NCI-H1694 (cell line): ENCODE data around the gene GSC2.
A peak's percentile ranks its signal among the peaks of the same experiment; 100 is the strongest.

Experiments
- DNase-seq: peaks from one replicate; lab custom pipeline; 2025; lab: John Stamatoyannopoulos, UW

The GSC2 gene

DNA sequence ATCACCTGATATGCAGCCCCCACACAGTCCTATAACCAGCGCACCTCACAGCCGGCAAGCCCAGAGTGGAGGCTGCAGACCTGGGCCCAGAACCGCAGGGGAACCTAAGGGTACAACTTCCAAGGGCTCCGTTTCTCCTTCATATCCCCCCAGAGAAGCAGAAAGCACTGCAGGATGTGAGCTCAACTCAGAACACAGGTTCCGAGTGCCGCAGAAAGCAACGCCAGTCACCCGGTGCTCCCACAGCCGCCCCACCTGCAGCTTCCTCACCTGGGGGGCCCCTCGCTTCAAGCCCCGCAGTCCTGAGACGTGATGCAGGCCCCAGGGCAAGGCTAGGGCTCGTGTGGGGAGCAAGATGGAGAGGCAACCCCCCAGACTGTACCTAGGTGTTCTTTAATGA is 16.5 kb downstream of the GSC2 start:
- DNase-seq, result no peak

DNA sequence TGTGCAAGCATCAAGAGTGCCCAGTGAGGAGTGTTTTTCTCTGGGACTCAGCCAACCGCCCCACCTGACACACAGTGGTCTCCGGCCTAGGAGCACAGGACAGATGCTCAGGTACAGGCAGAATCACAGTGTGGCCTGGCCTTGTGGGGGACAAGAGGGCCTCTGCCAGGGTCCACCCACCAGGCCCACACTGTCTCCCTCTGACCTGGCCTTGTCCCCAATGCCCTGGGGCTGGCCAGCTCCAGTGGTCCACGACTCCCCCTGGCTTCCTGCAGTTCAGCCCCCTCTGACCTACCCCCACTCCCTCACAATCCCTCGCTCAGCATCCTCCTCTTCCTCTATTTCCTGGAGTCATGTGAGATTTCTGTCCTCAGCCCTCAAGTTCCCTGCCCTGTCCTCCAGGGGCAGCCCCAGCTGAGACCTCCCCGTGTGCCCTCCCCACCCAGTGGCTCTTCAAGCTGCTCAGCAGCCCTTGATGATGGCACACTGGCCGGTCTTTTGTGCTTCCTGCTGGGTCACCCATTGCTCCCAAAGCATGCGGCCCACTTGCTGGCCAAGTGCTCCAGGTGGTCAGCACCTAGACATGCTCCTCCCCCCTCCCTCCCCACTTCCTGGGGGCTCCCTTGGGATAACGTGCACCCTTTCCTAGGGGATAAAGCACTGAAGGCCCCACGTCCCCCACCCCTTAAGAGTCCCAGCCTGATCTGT is 17.2 kb downstream of the GSC2 start:
- no peak for DNase-seq

DNA sequence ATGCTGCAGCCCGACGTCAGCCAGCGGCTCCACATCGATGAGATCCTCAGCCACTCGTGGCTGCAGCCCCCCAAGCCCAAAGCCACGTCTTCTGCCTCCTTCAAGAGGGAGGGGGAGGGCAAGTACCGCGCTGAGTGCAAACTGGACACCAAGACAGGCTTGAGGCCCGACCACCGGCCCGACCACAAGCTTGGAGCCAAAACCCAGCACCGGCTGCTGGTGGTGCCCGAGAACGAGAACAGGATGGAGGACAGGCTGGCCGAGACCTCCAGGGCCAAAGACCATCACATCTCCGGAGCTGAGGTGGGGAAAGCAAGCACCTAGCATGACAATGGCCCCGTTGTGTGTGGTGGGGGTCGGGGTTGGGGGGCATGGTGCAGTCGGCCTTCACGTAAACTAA is 17.9 kb downstream of the GSC2 start:
- no peak for DNase-seq

DNA sequence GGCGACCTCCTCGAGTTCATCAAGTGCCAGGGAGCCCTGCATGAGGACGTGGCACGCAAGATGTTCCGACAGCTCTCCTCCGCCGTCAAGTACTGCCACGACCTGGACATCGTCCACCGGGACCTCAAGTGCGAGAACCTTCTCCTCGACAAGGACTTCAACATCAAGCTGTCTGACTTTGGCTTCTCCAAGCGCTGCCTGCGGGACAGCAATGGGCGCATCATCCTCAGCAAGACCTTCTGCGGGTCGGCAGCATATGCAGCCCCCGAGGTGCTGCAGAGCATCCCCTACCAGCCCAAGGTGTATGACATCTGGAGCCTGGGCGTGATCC is 18.4 kb downstream of the GSC2 start:
- DNase-seq, result no peak

DNA sequence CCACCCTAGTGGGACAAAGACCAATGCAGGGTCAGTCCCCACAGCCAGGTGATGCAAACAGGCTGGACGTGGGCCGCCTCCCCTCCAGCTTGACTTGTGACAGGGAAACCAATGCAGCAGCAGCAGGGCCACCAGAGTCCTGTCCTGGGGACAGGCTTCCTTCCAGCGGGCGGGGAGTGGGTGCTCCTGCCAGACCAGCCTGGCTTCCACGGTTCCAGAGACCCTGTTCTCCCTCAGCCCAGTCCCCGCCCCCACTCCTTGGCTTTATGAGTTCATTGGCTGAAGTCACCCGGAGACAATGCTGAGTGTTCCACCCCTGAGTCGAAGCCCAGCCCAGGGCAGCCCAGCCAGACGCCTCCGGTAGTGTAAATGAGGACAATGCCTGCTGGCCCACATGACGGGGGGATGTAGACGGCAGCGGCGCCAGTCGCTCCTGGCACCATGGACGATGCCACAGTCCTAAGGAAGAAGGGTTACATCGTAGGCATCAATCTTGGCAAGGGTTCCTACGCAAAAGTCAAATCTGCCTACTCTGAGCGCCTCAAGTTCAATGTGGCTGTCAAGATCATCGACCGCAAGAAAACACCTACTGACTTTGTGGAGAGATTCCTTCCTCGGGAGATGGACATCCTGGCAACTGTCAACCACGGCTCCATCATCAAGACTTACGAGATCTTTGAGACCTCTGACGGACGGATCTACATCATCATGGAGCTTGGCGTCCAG is 19.0 kb downstream of the GSC2 start, which contains the start of gene TSSK2:
Gene TSSK2, plus strand, starts transcription at position 350 of the 726 bp plus-strand sequence. Its CDS starts 92 bp downstream, at position 442.
- DNase-seq, result no peak

DNA sequence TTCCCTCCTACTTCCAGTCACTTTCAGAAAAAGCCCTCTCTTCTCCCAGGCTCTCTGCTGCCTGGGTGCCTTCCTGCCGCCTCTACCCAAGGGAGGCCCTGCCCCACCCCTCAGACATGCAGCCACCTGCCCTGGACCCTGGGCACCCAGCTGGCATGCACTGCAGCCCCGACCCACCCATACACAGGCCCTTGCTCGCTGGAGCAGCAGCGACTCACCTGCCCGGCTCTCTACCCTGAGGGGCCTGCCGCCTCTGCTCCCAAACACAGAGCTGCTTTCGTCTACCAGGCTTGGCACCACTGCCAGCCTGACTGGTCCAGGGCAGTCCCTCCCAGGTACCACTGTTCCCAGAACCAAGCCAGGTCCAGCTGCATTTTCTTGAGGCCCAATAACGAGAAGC is 20.2 kb downstream of the GSC2 start:
- DNase-seq, result no peak

DNA sequence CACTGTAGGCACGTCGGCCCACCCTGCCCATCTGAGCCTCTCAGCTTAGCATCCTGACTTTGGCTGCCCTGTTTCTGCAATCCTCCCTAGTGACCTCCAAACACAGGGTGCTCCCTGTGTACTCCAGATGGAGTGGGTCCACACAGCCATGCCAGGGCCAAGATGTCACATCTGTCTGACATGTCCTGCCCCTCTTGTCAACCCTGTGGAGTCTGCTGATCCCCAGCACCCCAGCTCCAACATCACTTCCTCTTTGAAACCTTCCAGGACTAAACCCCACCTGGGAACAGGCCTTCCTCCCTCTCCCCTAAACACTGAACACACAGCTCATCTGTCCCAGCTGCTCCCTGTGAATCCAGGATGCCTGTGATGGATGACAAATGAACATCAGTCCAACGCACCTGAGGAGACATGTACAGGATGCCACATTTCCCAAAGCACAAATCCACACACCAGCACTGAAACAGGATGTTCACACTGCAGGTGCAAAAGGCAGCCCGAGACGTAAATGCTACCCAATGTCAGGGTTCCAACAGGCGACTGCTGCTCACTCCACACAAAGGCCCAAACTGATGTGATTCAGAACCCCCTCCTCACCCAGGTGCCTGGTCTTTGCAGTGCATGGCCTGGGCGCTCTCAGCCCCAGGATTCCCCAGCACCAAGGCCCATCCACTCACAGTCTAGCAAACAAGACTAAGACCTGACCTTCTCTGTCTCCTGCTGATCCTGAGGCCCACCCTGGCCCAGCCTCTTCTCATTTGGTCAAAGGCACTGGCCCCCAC is 21.0 kb downstream of the GSC2 start:
- no peak for DNase-seq

DNA sequence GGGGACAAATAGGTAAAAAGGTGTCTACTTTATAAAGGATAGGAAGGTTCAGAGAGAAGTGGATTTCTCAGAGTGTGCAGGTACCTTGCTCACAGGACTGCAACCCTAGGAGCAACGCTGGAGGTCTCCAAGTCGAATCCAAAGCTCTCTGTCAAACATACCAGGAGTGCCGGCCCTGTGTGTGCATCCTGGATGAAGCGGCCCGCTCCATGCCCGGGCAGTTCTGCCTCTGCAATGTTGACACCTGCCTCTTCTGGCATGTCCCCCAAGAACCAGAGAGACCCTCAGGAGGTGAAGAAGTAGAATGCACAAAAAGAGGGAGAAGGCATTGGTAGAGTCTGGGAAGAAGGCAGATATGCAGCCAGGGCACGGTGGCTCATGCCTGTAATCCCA is 22.1 kb downstream of the GSC2 start:
- no peak for DNase-seq

DNA sequence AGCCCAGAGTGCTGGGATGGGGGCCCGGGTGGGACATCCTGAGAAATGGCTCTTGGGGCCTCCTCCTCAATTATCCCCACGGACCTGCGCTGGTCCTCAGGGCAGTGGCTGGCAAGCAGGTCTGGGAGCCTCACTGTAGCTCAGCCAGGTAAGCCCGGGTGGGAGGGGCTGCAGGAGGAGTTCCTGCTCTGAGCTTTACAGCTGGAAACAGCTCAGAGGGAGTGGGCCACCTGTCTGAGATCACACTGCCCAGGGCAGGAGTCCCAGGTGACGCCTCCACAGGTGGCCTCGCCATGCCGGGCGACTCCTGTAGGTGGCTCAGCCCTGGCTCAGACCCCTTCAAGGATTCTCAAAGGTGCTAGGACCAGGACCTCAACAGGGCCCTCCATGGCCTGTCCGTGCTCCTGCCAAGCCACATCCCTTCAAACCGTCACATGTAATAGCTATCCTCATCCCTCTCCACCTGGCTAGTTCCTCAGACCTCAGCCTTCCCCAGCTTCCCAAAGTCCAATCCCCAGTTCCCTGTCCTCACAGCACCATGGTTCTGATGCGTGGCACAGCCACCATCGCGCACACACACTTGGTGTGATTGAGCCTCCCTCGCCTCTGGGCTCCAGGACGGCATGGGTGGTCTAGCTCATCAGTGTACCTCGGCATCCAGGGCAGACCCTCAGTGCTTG is 22.6 kb downstream of the GSC2 start:
- no peak for DNase-seq

DNA sequence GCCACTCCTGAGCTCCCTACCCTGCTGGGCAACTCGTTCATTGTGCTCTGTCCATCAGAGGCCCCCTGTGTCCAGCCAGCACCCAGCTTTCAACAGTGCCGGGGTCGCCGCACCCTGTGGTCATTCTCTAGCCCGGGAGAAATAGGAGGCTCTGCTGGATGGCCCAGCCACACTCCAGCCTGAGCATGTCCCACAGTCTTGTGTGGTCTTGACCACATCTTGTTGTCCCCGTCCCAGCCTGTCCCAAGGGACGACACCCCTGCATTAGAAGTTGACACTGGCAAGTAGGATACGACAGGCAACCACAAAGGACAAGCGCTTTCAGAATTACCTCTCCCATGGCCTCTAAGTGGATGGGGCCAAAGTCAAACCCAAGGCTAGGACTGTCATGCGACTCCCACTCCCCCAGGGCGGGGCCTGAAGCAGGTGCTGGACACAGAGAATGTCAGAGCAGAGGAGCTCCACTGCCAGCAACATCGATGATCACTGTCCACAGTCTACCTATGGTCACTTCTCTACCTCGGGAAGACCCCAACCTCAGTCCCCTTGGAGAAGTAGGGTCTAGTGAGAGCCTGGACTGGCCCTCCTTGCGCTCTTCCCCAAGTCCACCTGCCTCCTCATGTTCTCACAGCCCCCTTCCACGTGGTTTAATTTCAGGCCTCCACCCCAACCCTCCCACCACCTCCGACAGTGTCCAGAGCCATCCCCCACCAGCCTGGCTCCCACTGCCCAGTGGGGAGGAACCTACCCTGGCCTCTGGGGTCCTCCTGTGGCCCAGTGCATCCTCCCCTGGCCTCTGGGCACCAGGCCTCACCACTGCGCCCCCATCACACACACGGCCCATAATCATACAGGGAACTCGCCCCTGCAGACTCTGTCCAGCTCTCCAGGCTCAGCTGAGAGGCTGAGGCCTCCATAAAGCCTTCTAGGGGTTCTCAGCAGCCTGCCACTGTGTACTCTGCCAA is 23.5 kb downstream of the GSC2 start:
- DNase-seq, result no peak

DNA sequence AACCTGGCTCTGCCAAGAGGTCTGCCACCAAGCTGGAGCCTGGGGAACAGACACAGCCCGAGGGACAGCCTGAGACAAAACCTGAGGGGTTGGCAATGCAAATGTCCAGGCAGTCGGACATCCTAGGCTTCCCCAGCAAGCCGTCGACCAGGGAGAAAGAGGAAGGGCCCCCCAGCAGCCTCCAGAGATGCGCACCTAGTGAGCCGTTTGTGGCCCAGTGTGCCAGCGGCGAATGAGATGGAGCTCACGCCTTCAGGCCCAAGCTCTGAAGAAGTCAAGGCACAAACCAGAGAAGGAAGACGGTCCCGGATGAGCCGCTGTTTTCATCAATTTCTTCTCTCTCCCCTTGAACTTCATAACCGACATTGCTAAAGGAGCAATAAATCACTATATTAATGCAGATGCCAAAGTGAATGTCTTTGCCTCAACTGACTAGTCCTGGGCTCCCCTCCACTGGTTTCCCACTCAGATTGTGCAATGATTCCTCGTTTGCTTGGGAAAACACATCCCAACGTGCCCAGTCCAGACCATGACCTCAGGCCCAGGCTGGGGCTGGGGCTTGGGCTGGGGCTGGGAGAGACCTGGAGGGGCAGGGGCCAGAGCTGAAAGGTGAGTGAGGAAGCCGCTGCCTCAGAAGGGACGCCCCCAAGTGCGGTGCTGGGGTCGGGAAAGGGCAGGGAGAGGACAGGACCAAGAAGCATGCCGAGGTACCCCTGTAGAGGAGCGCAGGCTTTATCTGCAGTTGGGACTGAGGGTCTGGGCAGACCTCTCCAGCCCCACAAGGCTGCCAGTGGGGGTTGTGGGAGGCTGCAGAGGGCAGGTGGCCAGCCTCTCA is 24.4 kb downstream of the GSC2 start:
- no peak for DNase-seq

DNA sequence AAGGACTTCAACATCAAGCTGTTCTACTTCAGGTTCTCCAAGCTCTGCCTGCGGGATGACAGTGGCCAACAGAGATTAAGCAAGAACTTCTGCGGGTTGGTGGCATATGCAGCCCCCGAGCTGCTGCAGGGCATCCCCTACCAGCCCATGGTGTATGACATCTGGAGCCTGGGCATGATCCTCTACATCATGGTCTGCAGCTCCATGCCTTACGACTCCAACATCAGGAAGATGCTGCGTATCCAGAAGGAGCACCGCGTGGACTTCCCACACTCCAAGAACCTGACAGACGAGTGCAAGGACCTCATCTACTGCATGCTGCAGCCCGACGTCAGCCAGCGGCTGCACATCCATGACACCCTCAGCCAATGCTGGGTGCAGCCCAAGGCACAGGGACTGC is 25.1 kb downstream of the GSC2 start:
- no peak for DNase-seq

DNA sequence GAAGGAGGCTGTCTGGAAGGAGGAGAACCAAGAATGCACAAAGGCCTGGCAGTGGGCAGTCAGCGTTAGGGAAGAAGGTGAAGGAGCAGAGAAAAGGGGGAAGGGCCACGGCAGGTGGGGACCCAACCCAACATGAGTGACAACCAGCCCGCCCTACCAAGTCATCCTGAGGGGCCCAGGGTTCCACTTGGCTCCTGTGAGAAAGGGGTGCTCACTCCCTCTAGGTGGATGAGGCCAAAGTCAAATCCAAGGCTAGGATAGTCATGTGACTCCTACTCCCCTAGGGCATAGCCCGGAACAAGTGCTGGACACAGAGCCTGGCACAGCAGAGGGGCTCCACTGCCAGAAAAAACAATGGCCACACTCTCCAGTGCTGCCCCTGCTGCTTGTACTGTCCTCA is 25.7 kb downstream of the GSC2 start:
- DNase-seq, result no peak

DNA sequence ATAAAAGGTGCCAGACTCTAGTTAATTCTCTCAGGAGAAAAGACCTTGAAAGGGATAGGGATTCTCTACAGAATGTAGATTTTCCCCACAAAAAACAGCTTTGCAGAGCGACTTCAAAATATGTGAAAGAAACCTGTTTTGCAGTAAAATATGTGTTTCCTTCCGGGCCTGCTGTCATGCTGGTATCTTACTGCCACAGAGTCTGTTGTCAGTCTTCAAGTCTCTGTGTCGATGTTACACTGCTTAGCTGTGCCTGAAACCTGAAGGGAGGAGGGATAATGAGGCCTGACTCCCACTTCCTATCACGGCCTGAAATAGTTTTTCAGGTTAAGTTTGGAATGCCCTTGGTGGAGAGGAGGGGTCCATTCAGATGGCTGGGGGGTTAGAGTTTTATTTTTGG is 26.2 kb downstream of the GSC2 start:
- DNase-seq, result no peak

DNA sequence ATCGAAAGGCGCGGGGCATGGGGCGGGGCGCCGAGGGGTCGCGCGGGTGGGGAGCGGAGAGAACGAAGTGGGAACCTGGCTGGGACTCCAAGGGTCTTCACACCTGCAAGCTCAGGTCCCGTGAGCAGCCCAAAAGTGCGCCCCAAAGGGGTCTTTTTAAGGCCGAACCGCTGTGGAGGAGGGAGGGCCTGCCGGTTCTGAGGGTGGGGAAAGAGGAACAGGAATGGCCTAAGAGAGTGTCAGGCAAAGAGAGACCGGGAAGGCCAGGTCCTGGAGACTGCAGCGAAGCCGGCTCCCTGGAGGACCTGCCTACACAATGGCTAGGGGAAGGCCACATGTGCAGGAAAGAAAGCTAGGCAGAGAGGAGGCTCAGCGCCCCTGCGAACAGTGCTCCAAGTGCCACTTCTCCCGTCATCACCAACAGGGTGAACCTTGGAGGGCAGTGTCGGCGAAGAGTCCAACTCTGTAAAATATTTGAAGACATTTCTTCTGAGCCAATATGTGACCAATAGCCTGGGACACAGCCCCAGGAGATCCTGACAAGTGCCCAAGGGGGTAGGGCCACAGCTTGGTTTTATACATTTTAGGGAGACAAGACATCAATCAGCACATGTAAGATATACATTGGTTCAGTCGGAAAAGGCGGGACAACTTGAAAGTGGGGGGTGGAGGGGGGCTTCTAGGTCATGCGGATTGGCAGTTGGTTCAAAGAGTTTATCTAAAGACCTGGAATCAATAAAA is 27.2 kb downstream of the GSC2 start:
- DNase-seq, result no peak

DNA sequence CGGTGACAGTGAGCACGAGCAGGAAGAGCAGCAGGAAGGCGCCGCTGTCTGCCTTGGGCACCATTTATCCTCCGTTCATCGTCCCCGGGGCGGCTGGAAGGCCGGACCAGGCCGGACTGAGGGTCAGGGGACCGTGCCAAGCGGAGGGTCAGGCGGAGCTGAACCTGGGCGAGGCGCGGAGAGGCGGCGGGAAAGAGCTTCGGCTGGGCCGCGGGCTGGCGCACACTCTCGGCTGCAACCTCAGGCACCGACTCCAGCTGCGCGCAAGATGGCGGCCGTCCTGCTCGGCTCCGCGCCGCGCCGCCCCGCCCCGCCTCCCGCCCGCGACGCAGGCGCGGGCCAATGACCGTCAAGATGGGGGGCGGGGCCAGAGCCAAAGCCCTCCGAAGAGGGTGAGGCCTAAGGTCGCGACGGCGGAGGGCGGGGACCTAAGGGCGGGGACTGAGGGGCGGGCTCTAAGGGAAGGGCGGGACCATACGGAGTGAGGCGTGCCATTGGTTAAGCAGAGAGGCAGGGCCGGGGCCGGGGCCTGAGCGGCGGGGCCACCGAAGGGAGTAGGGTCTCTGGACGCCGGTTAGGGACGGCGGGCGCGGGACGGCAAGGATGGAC is 27.8 kb downstream of the GSC2 start, which contains the start of gene DGCR2:
Gene DGCR2, minus strand, starts transcription at position 270 of the 609 bp plus-strand sequence. Its CDS starts 206 bp downstream, at position 64.
- DNase-seq, result peak; percentile 84

DNA sequence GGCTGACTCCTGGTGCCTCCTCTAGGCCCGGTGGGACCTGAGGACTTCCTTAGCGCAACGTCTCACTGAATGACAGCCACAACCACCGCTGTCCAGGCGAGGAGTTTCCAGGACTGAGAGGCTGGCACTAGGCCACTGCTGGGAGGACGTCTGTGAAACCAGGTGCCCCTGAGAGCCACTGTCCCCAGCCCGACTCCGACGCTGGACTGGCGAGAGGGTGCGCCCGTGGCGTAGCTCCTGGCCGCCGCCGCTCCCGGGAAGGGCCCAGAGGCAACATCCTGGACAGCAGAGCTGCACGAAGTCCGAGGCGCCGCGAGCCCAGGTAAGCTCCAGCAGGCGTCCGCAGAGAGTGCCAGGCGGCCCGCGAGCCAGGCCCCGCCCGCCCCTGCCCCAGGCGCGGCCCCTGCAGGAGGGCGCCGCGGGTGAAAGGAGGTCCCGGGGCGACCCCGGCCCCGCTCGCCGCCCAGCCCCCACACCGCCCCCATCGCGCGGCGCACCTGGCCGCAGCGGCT is 28.4 kb downstream of the GSC2 start:
- no peak for DNase-seq

DNA sequence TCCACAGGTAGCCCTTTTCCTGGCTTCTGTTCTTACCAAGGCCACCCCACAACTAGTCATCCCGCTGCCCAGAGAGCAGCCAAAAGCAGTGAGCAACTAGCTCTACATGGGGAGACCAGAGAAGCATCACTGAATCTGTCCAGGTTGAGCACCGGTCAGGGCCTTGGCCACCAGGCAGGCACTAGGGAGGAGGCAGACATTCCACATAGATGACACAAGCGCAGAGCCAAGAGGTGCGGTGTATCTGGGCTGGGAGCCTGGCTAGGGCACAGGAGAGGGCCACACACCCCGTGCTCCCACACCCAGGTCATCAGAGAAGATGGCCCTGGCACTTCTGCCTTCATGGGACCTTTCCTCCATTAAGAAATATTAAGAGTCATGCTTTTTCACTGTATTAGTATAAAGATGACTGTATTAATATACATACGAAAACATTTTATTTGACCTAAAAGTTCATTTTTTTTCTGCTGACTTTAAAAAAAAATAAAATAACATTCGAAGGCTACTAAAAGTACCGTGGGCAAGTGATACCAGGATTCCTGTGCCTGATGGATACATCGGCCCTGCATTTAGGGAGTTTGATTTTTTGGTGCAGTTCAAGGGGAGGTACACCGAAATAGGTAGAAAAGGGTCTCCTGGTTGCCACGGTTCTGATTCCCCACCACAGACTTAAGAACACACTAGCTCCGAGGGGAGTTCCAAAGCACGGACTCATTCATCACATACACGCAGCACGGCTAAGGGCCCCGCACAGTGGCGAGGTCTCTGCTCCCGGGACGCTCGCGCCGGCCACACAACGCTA is 29.1 kb downstream of the GSC2 start:
- no peak for DNase-seq
